ENCODE data around the gene ENDOU. TPM values are rescaled to one million over a fixed set of nuclear protein-coding genes. Genes with fewer than 3 reads are reported as not detected.

ENDOU gene
- total RNA-seq, 1 experiment from 2014 or later: not detected

GRCh38 chr12:47736216-47736615, 10.9 kb upstream of the ENDOU start:
- no peak overlapping the region for H3K4me2 ChIP-seq (ENCODE audit: low read length)
- DNase-seq (ENCODE audit: low read depth, low spot score): no peak
- H3K4me3 ChIP-seq (replicated peaks in 1 of 2; ENCODE audit: low read depth in 1 of 2, low read length in 2 of 2): no peak overlapping the region
- peaks cover 17 to 33% of the 10 kb centered on the region in 2 experiments for H3K4me1 ChIP-seq (ENCODE audit: control insufficient read depth in 1 of 2, insufficient read depth in 2 of 2, low read length in 2 of 2)
- CTCF ChIA-PET: interaction anchor here (1.5 to 2.8 kb wide), 2 partner anchors 31 to 102 kb away, joined by 6 to 17 read pairs; no protein-coding TSS in a partner anchor
- H3K9ac ChIP-seq (ENCODE audit: low read length): no peak overlapping the region
- H3K36me3 ChIP-seq (ENCODE audit: control insufficient read depth in 1 of 2, insufficient read depth in 2 of 2, low read length in 2 of 2): no peaks in the 10 kb centered on the region
- intact Hi-C loops (cut with micrococcal nuclease): no loop called here
- BruUV-seq (replicated peaks): no TSS peak
- no peaks in the 10 kb centered on the region for H3K9me2 ChIP-seq (ENCODE audit: insufficient read depth)
- POLR2A ChIA-PET: interaction anchor here (1.0 kb wide), 1 partner anchor 30 kb away, joined by 5 read pairs; no protein-coding TSS in a partner anchor
- H3K9me3 ChIP-seq (ENCODE audit: control insufficient read depth in 1 of 2, insufficient read depth in 1 of 2, low read depth in 1 of 2, low read length in 2 of 2): no peaks in the 10 kb centered on the region
- no peak overlapping the region for H2AFZ ChIP-seq (ENCODE audit: low read depth, low read length, poor library complexity, severe bottlenecking)
- RAD21 ChIA-PET (ENCODE audit: low non-redundant PET in 1 of 2, low total read pairs in 2 of 2, uncharacterized antibody in 2 of 2, unreplicated experiment in 2 of 2): interaction anchor here in 1 of 2 experiments (0.5 kb wide), 1 partner anchor 275 kb away, joined by 5 read pairs; no protein-coding TSS in a partner anchor
- no peaks in the 10 kb centered on the region for H3K27me3 ChIP-seq (ENCODE audit: insufficient read depth, low read length)
- H3K79me2 ChIP-seq (ENCODE audit: insufficient read depth, low read length): no peaks in the 10 kb centered on the region
- no peaks in the 10 kb centered on the region for H4K20me1 ChIP-seq (ENCODE audit: insufficient read depth)
- ATAC-seq: no peak
- H3K27ac ChIP-seq (ENCODE audit: low read depth, low read length): no peak overlapping the region
- TF ChIP-seq TCF7L2 (IDR thresholded peaks at IDR 0.05; ENCODE audit: borderline replicate concordance, extremely low read depth, insufficient read depth, insufficient read length): no peak
- TF ChIP-seq RAD21 (IDR thresholded peaks at IDR 0.05; ENCODE audit: low read depth): no peak
- TF ChIP-seq EGR1 (IDR thresholded peaks at IDR 0.05; ENCODE audit: low read depth): no peak
- TF ChIP-seq SIN3A (IDR thresholded peaks at IDR 0.05; ENCODE audit: low read depth): no peak
- TF ChIP-seq CEBPB (IDR thresholded peaks at IDR 0.05; ENCODE audit: low read depth): no peak
- no peak for TF ChIP-seq SRF (IDR thresholded peaks at IDR 0.05; ENCODE audit: low read depth)
- no peak for TF ChIP-seq CTCF (IDR thresholded peaks at IDR 0.05 in 2 of 3, conservative IDR thresholded peaks at IDR 0.05 in 1 of 3; ENCODE audit: borderline replicate concordance in 1 of 3, insufficient read depth in 1 of 3, low read depth in 2 of 3, low read length in 2 of 3)
- TF ChIP-seq ATF3 (IDR thresholded peaks at IDR 0.05): no peak
- no peak for TF ChIP-seq YY1 (IDR thresholded peaks at IDR 0.05; ENCODE audit: extremely low read depth, insufficient replicate concordance, low read depth, low read length)
- no peak for TF ChIP-seq REST (IDR thresholded peaks at IDR 0.05; ENCODE audit: low read depth)
- TF ChIP-seq EZH2 (IDR thresholded peaks at IDR 0.05): no peak
- no peak for TF ChIP-seq ELF1 (IDR thresholded peaks at IDR 0.05; ENCODE audit: borderline replicate concordance, low read depth)
- no peak for TF ChIP-seq POLR2A (IDR thresholded peaks at IDR 0.05; ENCODE audit: borderline replicate concordance, extremely low read depth, insufficient read depth, insufficient read length)
- TF ChIP-seq CBX3 (IDR thresholded peaks at IDR 0.05; ENCODE audit: low read depth): no peak
- no peak for TF ChIP-seq EZH2phosphoT487 (IDR thresholded peaks at IDR 0.05; ENCODE audit: borderline replicate concordance)
- no peak for TF ChIP-seq SP1 (IDR thresholded peaks at IDR 0.05; ENCODE audit: low read depth)
- no peak for TF ChIP-seq MAX (IDR thresholded peaks at IDR 0.05)
